SK-N-MC (cell line): Measurements from ENCODE around the gene SCYGR5.

ENCODE experiments used
- EZH2 ChIP-seq: fragments of 200-600 bp; sonication (generic); IDR thresholded peaks from one replicate; pipeline ENCODE4 v1.6.1; 2017; ENCODE audit warnings: antibody characterized with exemption
- FOXP2 ChIP-seq: optimal IDR thresholded peaks from 2 replicates; pipeline ENCODE3; 2011; ENCODE audit warnings: mild to moderate bottlenecking, moderate library complexity; ENCODE audit not compliant: insufficient read depth; ENCODE audit errors: extremely low read length, control extremely low read depth
- POLR2AphosphoS5 ChIP-seq: IDR thresholded peaks from 2 replicates; pipeline ENCODE4 v1.6.1; 2012; ENCODE audit warnings: mild to moderate bottlenecking, low read depth, low read length, borderline replicate concordance

- no peak for TF ChIP-seq POLR2AphosphoS5
- TF ChIP-seq EZH2 = no peak
- no peak for TF ChIP-seq FOXP2
These were observed 37.2 kb upstream of the SCYGR5 start for GRCh38 chr2:227629435-227629834.
